Ovary (tissue), 9 donors: ENCODE data around the gene PCDH18. TPM values are rescaled to one million over a fixed set of nuclear protein-coding genes. Genes with fewer than 3 reads are reported as not detected.
A peak's percentile ranks its signal among the peaks of the same experiment; 100 is the strongest.

ENCODE experiments used
- DNase-seq, 5 donors: peaks; one replicate each; pipeline ENCODE4 v3.0.0-alpha.2; 2019 to 2020
- H3K27ac ChIP-seq, 2 donors: fragments of 200-600 bp; one replicate each; pipeline versions ENCODE4 v1.5.1 to v1.8.0; 2019 to 2022
- H3K27me3 ChIP-seq: fragments of 200-600 bp; one replicate; pipeline ENCODE4 v1.8.0; 2022
- H3K36me3 ChIP-seq: fragments of 200-600 bp; sonication (generic); one replicate; pipeline ENCODE4 v1.5.1; 2019
- H3K4me1 ChIP-seq: one replicate; pipeline ENCODE4 v1.8.1; 2013; ENCODE audit warnings: mild to moderate bottlenecking, moderate library complexity; ENCODE audit not compliant: insufficient read depth
- H3K4me3 ChIP-seq: fragments of 200-600 bp; sonication (generic); one replicate; pipeline ENCODE4 v1.5.1; 2017
- H3K9me3 ChIP-seq, 2 donors: fragments of 200-600 bp in 1 of 2; sonication (generic) in 1 of 2; one replicate each; pipeline versions ENCODE4 v1.5.1 to v1.8.1; 2013 to 2019; ENCODE audit warnings: mild to moderate bottlenecking in 1 of 2, moderate library complexity in 1 of 2
- CTCF ChIP-seq, 3 donors: fragments of 450-650 bp in 2 of 3; fragments of 200-600 bp in 1 of 3; IDR thresholded peaks; one replicate each; pipeline versions ENCODE4 v1.5.1 to v1.8.0; 2016 to 2022; ENCODE audit warnings: antibody characterized with exemption in 3 of 3, mild to moderate bottlenecking in 1 of 3
- EP300 ChIP-seq: sonication (generic); formaldehyde crosslinking; IDR thresholded peaks from one replicate; pipeline ENCODE4 v1.6.1; 2017; ENCODE audit warnings: antibody characterized with exemption
- POLR2A ChIP-seq: fragments of 450-650 bp; IDR thresholded peaks from one replicate; pipeline ENCODE4 v1.6.1; 2017; ENCODE audit warnings: antibody characterized with exemption, mild to moderate bottlenecking, moderate library complexity
- WGBS, 3 donors: extraction: QIAGEN DNeasy Blood & Tissue Kit in 1 of 3; methylation state at CpG; one replicate each; pipeline versions ENCODE4 v1.1.5 to v1.1.7; 2013 to 2017; 5-methylcytosine and 5-hydroxymethylcytosine counted together
- intact Hi-C, 4 donors: fragments of 100-400 bp; cut with DNase I; formaldehyde crosslinking; loops; one replicate each; pipeline versions ENCODE4 v1.11.0 to v1.15.1; 2022 to 2023
- polyA plus RNA-seq, 2 donors: library from polyadenylated mRNA; stranded (reverse); fragments of 200-250 nt in 1 of 2; fragments of 350-450 nt in 1 of 2; fragmentation: Illumina TruSeq in 1 of 2; extraction: RNeasy Lipid Tissue Mini Kit (QIAGEN cat#74804) in 1 of 2; gene quantifications; one replicate each; pipeline ENCODE4 v1.2.3, GENCODE V29; 2013 to 2014
- total RNA-seq, 7 donors: library from RNA; depleted of rRNA in 2 of 7; stranded (reverse); fragments of >200 nt in 2 of 7; fragmentation: NEBNext Ultra II Directional in 3 of 7; extraction: Animal tissue kit (Norgen Biotek cat#: 25700) in 3 of 7; gene quantifications; one replicate each; pipeline versions ENCODE4 v1.1.0 to v1.2.4, GENCODE V29; 2016 to 2023
- donor health status: DM: no; HTN: no; CAD: no; lungs with moderate emphysema.
- donor health status: DM: no; HTN: no; CAD: no.
- donor health status: Bipolar disorder and iron deficiency.
- donor health status: DM: yes; HTN: yes; CAD: no.
- donor health status: DM: no; HTN: no; CAD: no.
- donor health status: DM: yes; HTN: yes; CAD: no.

The PCDH18 gene
- total and polyA plus RNA-seq, 9 donors, result 14.1 to 48.4 (median 15.7) TPM

DNA sequence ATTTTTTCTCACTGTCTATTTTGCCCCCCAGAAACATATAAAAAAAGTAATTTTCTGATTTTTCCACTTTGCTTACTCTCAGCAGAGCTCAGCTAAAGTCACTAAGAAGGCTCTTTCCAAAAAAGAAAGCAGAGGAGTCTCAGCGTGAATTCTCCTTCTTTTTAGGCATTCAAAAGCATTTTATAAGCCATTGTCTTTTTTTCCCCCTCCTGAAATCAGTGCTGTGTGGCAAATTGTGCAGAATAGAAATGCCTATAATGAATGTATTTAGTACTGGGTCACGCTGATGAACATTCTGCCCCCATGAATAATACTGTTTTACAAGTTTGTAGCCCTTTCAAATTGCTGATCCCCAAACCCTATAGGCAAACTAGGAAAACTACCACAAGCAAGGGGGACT lies 1.6 kb upstream of the PCDH18 start:
- Histone ChIP-seq H3K9me3 (no peaks in the 10 kb centered on the region), H3K36me3 (no peaks in the 10 kb centered on the region), H3K4me1 (peaks cover 2% of the 10 kb centered on the region), H3K27me3 (no peaks in the 10 kb centered on the region), H3K27ac (peak overlapping the region in 1 of 2 donors; percentile 94), H3K4me3 (peak overlapping the region; percentile 58)
- no peak for TF ChIP-seq EP300
- DNase-seq, result no peak
- intact Hi-C loops, result no loop called here
- WGBS, 3 donors, result 9 to 14% (median 11%) methylated on average over 2 of the region's 2 CpGs

GRCh38 chr4:137532869-137533236 lies 559 bp upstream of the PCDH18 start:
- peak overlapping the region; percentile 58 for H3K4me3 ChIP-seq
- no peak for TF ChIP-seq EP300
- no peak for TF ChIP-seq CTCF (IDR thresholded peaks at IDR 0.05)
- no peak for TF ChIP-seq POLR2A
- no peak for DNase-seq
- 0 to 4% (median 1%) methylated on average over 3 of the region's 3 CpGs for WGBS, 3 donors
- no peaks in the 10 kb centered on the region for H3K27me3 ChIP-seq
- no peaks in the 10 kb centered on the region for H3K36me3 ChIP-seq
- intact Hi-C loops, result no loop called here
- no peaks in the 10 kb centered on the region for H3K9me3 ChIP-seq
- peak overlapping the region; percentile 66 to 94 for H3K27ac ChIP-seq
- peaks cover 2% of the 10 kb centered on the region for H3K4me1 ChIP-seq

- WGBS, 3 donors, result 3 to 9% (median 3%) methylated on average over 13 of the region's 13 CpGs
- H3K9me3 ChIP-seq, result no peaks in the 10 kb centered on the region
Observed at GRCh38 chr4:137531168-137531985, 917 bp downstream of the PCDH18 start.

GRCh38 chr4:137530176-137530575 lies 2.1 kb downstream of the PCDH18 start:
- TF ChIP-seq CTCF (IDR thresholded peaks at IDR 0.05) (no peak), POLR2A (no peak), EP300 (no peak)
- H3K4me3 ChIP-seq, result peak overlapping the region; percentile 58
- H3K36me3 ChIP-seq, result no peaks in the 10 kb centered on the region
- H3K9me3 ChIP-seq, result no peaks in the 10 kb centered on the region
- H3K4me1 ChIP-seq, result peaks cover 3% of the 10 kb centered on the region
- intact Hi-C loops, result no loop called here
- no peak for DNase-seq
- H3K27me3 ChIP-seq, result no peaks in the 10 kb centered on the region
- WGBS, 3 donors, result 13 to 25% (median 14%) methylated on average over 7 of the region's 7 CpGs
- peak overlapping the region in 1 of 2 donors; percentile 94 for H3K27ac ChIP-seq

More at GRCh38 chr4:137531168-137531985, 917 bp downstream of the PCDH18 start:
- Histone ChIP-seq H3K4me1 (peaks cover 2% of the 10 kb centered on the region), H3K27me3 (no peaks in the 10 kb centered on the region), H3K36me3 (no peaks in the 10 kb centered on the region), H3K4me3 (peak overlapping the region; percentile 58), H3K27ac (peak overlapping the region in 1 of 2 donors; percentile 94)
- DNase-seq, result peak in 2 of 5 donors; percentile 35 to 48
- TF ChIP-seq CTCF (IDR thresholded peaks at IDR 0.05) (peak in 2 of 3 donors; percentile 40 to 41), EP300 (no peak)
- intact Hi-C loops, result no loop called here

DNA sequence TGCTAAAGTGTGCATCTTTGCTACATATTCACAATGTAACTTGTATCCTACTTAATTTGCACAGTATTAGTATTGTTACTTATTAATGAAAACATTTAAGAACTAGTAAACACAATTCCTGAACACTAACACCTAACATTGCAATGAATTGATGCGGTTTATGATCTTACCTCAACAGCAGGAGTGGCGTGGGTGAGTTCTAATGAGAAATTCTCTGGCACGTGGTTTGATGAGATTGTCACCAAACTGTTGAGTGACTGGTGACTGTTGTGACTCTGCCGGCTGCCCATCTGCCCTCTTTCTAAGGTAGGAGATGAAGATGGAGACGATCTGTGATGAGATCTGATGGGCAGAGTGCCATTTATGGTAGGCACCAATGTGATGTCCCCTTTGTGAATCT lies 2.9 kb downstream of the PCDH18 start:
- Histone ChIP-seq H3K9me3 (no peaks in the 10 kb centered on the region), H3K36me3 (no peaks in the 10 kb centered on the region), H3K27ac (peak overlapping the region in 1 of 2 donors; percentile 94), H3K27me3 (no peaks in the 10 kb centered on the region), H3K4me1 (peaks cover 2% of the 10 kb centered on the region), H3K4me3 (peak overlapping the region; percentile 58)
- 7 to 18% (median 7%) methylated on average over 5 of the region's 5 CpGs for WGBS, 3 donors
- intact Hi-C loops, result no loop called here
- no peak for DNase-seq
- TF ChIP-seq CTCF (IDR thresholded peaks at IDR 0.05) (no peak), EP300 (no peak), POLR2A (no peak)
